Adrenal gland (tissue), 5 donors: ENCODE data around the gene QPCT.

Experiments
- CTCF ChIP-seq, 6 experiments: fragments of 450-650 bp in 4 of 6; fragments of 200-600 bp in 2 of 6; sonication (generic) in 1 of 6; IDR thresholded peaks; 1 replicate in 5 of 6; 2 replicates in 1 of 6; pipeline versions ENCODE4 v1.5.1 to v1.8.0; 2016 to 2021; ENCODE audit warnings: antibody characterized with exemption in 6 of 6, mild to moderate bottlenecking in 2 of 6, moderate library complexity in 1 of 6
- POLR2A ChIP-seq, 2 donors: fragments of 450-650 bp; IDR thresholded peaks; one replicate each; pipeline ENCODE4 v1.6.1; 2017; ENCODE audit warnings: antibody characterized with exemption in 2 of 2, mild to moderate bottlenecking in 2 of 2, moderate library complexity in 1 of 2
- donor health status: DM: no; HTN: no; CAD: no.

GRCh38 chr2:37330681-37331080 is 13.7 kb upstream of the QPCT start:
- TF ChIP-seq CTCF (IDR thresholded peaks at IDR 0.05) (no peak), POLR2A (IDR thresholded peaks at IDR 0.05) (no peak)
